Fibroblast of lung (primary cell): Measurements from ENCODE around the gene RBP7. TPM values are rescaled to one million over a fixed set of nuclear protein-coding genes. Genes with fewer than 3 reads are reported as not detected.

Source experiments
- DNase-seq, 2 donors: peaks; one replicate each; pipeline versions ENCODE4 v3.0.0 to v3.0.0-alpha.2; 2010; ENCODE audit warnings: low read depth in 2 of 2
- H2AFZ ChIP-seq: 2 replicates; pipeline ENCODE4 v1.5.1; 2012; ENCODE audit warnings: low read length, control low read depth, inconsistent platforms
- H3K27ac ChIP-seq: 2 replicates; pipeline ENCODE4 v1.5.1; 2011; ENCODE audit warnings: low read length, control low read depth; ENCODE audit not compliant: insufficient read depth
- H3K27me3 ChIP-seq: 2 replicates; pipeline ENCODE4 v1.5.1; 2011; ENCODE audit warnings: mild to moderate bottlenecking, low read length; ENCODE audit not compliant: control insufficient read depth, insufficient read depth
- H3K36me3 ChIP-seq: 2 replicates; pipeline ENCODE4 v1.5.1; 2011; ENCODE audit warnings: low read length; ENCODE audit not compliant: control insufficient read depth, insufficient read depth
- H3K4me1 ChIP-seq: 2 replicates; pipeline ENCODE4 v1.5.1; 2011; ENCODE audit warnings: low read length; ENCODE audit not compliant: control insufficient read depth, insufficient read depth; ENCODE audit errors: extremely low read depth
- H3K4me2 ChIP-seq: 2 replicates; pipeline ENCODE4 v1.5.1; 2011; ENCODE audit warnings: low read length, control low read depth; ENCODE audit not compliant: insufficient read depth; ENCODE audit errors: extremely low read depth
- H3K4me3 ChIP-seq, 4 experiments: fragments of 200-600 bp in 1 of 4; sonication (generic) in 1 of 4; replicated peaks in 1 of 4; 2 replicates each; pipeline ENCODE4 v1.5.1; 2011 to 2016; ENCODE audit warnings: low read length in 4 of 4, low read depth in 3 of 4, mild to moderate bottlenecking in 3 of 4, control low read depth in 2 of 4, inconsistent platforms in 1 of 4, mixed read lengths in 1 of 4; ENCODE audit not compliant: insufficient read depth in 1 of 4; ENCODE audit errors: control extremely low read depth in 1 of 4
- H3K79me2 ChIP-seq: 2 replicates; pipeline ENCODE4 v1.5.1; 2012; ENCODE audit warnings: mild to moderate bottlenecking, low read length, inconsistent platforms; ENCODE audit not compliant: control insufficient read depth, insufficient read depth
- H3K9ac ChIP-seq: 2 replicates; pipeline ENCODE4 v1.5.1; 2011; ENCODE audit warnings: mild to moderate bottlenecking, low read length, control low read depth; ENCODE audit not compliant: insufficient read depth
- H3K9me3 ChIP-seq: 2 replicates; pipeline ENCODE4 v1.5.1; 2012; ENCODE audit warnings: low read depth, low read length; ENCODE audit not compliant: control insufficient read depth, insufficient read depth
- H4K20me1 ChIP-seq: 2 replicates; pipeline ENCODE4 v1.5.1; 2011; ENCODE audit warnings: low read length; ENCODE audit not compliant: control insufficient read depth, insufficient read depth; ENCODE audit errors: extremely low read depth
- CTCF ChIP-seq, 2 donors: IDR thresholded peaks in 1 of 2; conservative IDR thresholded peaks in 1 of 2; 1 replicate in 1 of 2; 2 replicates in 1 of 2; pipeline ENCODE4 v1.5.1; 2011 to 2012; ENCODE audit warnings: low read length in 2 of 2, control low read depth in 1 of 2, inconsistent platforms in 1 of 2, low read depth in 1 of 2, mild to moderate bottlenecking in 1 of 2
- EZH2 ChIP-seq: IDR thresholded peaks from 2 replicates; pipeline ENCODE4 v1.5.1; 2012; ENCODE audit warnings: low read length, control low read depth, mild to moderate bottlenecking; ENCODE audit errors: missing control alignments
- polyA plus RNA-seq, 2 donors: library from polyadenylated mRNA; depleted of rRNA in 1 of 2; stranded (reverse) in 1 of 2; unstranded in 1 of 2; fragments of >200 nt; gene quantifications; 2 replicates each; pipeline ENCODE4 v1.2.1, GENCODE V29; 2011 to 2012; ENCODE audit warnings: missing spikeins in 1 of 2
- total RNA-seq: library from RNA; depleted of rRNA; stranded (reverse); fragments of >200 nt; gene quantifications from 2 replicates; pipeline ENCODE4 v1.2.1, GENCODE V29; 2014

Gene RBP7
- total and polyA plus RNA-seq, 2 donors (not counting 1 experiment from before 2014, with no cell fraction given) = not detected

DNA sequence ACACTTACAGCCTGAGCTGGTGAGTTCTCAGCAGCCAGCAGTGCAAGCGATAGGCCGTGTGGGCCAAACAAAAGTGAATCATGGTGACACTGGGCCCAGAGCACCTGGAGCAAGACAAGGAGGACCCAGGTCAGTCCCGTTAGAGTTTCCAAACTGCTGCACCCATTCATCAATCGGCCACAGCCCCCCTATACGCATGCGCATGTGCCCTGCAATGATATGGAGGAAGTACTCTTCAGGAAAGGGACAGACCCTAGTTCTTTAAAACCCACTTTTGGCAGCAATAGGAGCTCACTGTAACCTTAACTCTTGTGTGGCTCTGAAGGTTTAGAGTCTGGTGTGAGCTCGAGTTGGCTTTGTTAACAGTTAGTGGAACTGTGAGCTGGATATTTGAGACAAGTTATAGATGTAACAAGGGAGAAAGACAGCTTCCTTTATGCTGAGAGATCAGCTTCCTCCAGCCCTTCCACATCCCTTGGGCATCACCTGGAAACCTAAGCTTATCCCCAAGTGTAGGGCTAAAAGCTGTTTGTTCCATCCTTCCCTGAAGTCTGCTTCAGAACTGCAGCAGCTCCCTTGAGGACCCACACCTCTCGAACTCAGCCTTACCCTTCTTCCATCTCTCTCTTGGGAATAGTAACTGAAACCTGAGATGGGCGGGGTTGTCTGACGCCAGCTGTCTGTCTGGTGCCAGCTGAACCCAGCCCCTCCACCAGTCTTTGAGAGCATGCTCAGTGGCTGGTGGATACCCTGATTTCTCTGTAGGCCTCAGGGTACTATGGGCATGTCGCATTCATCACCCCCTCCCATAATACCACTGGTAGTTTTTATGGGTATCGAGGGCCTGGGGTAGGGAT, 36.1 kb upstream of the RBP7 start:
- Histone ChIP-seq H3K4me1 (no peaks in the 10 kb centered on the region), H3K36me3 (no peaks in the 10 kb centered on the region), H2AFZ (no peak overlapping the region), H3K4me3 (no peak overlapping the region), H3K79me2 (no peaks in the 10 kb centered on the region), H3K27ac (no peak overlapping the region), H3K27me3 (no peaks in the 10 kb centered on the region), H4K20me1 (no peaks in the 10 kb centered on the region), H3K9ac (no peak overlapping the region), H3K4me2 (no peak overlapping the region), H3K9me3 (no peaks in the 10 kb centered on the region)
- peak; percentile 3 to 22 for DNase-seq
- no peak for TF ChIP-seq EZH2
- no peak for TF ChIP-seq CTCF (conservative IDR thresholded peaks at IDR 0.05 in 1 of 2, IDR thresholded peaks at IDR 0.05 in 1 of 2; ENCODE audit: low read depth in 1 of 2, low read length in 2 of 2)

DNA sequence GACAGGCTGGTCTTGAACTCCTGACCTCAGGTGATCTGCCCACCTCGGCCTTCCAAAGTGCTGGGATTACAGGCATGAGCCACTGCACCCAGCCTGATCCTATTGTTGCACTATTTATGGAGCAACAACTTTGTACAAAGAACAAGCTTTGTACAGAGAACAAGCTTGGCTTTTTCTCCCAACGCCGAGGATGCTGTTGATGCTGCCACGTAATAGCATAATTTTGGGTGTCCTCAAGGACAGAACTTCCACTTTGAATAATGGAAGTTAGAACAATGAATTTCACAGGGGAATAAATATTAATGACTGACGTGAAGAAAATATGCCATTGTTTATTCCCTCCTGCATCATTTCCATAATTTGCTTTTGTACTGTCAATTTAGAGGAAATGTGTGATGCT, 12.8 kb upstream of the RBP7 start:
- H3K4me1 ChIP-seq = no peaks in the 10 kb centered on the region
- H3K9ac ChIP-seq = no peak overlapping the region
- DNase-seq = no peak
- no peaks in the 10 kb centered on the region for H3K79me2 ChIP-seq
- no peak overlapping the region for H3K27ac ChIP-seq
- H3K4me2 ChIP-seq = no peak overlapping the region
- no peaks in the 10 kb centered on the region for H3K9me3 ChIP-seq
- no peaks in the 10 kb centered on the region for H3K27me3 ChIP-seq
- no peak overlapping the region for H3K4me3 ChIP-seq
- H4K20me1 ChIP-seq = no peaks in the 10 kb centered on the region
- no peak overlapping the region for H2AFZ ChIP-seq
- H3K36me3 ChIP-seq = no peaks in the 10 kb centered on the region
- no peak for TF ChIP-seq EZH2
- no peak for TF ChIP-seq CTCF (conservative IDR thresholded peaks at IDR 0.05 in 1 of 2, IDR thresholded peaks at IDR 0.05 in 1 of 2; ENCODE audit: low read depth in 1 of 2, low read length in 2 of 2)

DNA sequence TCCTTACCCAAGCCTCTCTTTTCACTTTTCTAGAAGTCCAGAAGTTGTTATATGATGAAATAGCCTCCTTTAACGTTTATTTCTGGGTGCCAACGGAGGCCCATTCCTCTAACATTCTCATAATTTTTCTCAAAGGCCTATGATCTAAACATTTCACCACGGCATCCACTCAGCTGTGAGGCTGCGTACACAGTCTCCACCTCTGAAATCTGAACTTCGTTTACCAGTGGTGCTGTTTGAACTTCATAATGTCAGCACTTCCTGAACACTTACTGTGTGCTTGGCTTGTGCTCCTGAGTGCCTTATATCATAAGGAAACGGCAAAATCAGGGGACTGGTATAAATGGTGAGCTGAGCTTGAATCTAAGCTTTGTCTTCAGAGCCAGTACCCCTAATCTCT, 12.0 kb upstream of the RBP7 start:
- H4K20me1 ChIP-seq = no peaks in the 10 kb centered on the region
- H3K27me3 ChIP-seq = no peaks in the 10 kb centered on the region
- H3K4me1 ChIP-seq = no peaks in the 10 kb centered on the region
- no peak overlapping the region for H3K27ac ChIP-seq
- no peak overlapping the region for H2AFZ ChIP-seq
- H3K36me3 ChIP-seq = no peaks in the 10 kb centered on the region
- H3K4me2 ChIP-seq = no peak overlapping the region
- H3K9ac ChIP-seq = no peak overlapping the region
- H3K9me3 ChIP-seq = no peaks in the 10 kb centered on the region
- TF ChIP-seq EZH2 = no peak
- no peak for TF ChIP-seq CTCF (conservative IDR thresholded peaks at IDR 0.05 in 1 of 2, IDR thresholded peaks at IDR 0.05 in 1 of 2; ENCODE audit: low read depth in 1 of 2, low read length in 2 of 2)
- no peaks in the 10 kb centered on the region for H3K79me2 ChIP-seq
- peak in 1 of 2 donors; percentile 12 for DNase-seq
- H3K4me3 ChIP-seq = no peak overlapping the region
